ENCODE measurements around the gene CGB2.
"Not testable (repeated sequence)": the region's sequence is repeated elsewhere in the genome, so short reads cannot be mapped to it uniquely, and the experiment has no call there.

The CGB2 gene

GRCh38 chr19:49069026-49069425, 37.3 kb downstream of the CGB2 start:
- Histone ChIP-seq H3K27ac (ENCODE audit: low read depth, low read length) (no peak overlapping the region), H3K4me1 (ENCODE audit: control insufficient read depth, insufficient read depth, low read length) (no peaks in the 10 kb centered on the region), H3K9ac (ENCODE audit: low read length) (no peak overlapping the region), H3K27me3 (ENCODE audit: control insufficient read depth, insufficient read depth, low read length) (peaks cover 25% of the 10 kb centered on the region), H3K4me3 (ENCODE audit: low read length) (no peak overlapping the region), H3K36me3 (ENCODE audit: control insufficient read depth, insufficient read depth, low read length) (no peaks in the 10 kb centered on the region)

DNA sequence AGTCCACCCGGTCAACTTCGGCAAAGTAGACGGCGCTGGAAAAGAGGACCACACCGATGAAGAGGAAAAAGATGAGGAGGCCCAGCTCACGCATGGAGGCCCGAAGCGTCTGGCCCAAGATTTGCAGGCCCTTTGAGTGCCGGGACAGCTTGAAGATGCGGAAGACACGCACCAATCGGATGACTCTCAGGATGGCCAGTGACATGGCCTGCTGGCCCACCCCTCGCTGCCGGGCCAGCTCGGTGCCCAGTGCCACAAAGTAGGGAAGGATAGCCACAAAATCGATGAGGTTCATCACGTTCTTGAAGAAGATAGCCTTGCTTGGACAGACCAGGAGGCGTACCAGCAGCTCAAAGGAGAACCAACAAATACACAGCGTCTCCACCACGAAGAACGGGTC, 38.7 kb downstream of the CGB2 start:
- Histone ChIP-seq H3K9ac (ENCODE audit: low read length) (no peak overlapping the region), H3K4me3 (ENCODE audit: low read length) (no peak overlapping the region), H3K27me3 (ENCODE audit: control insufficient read depth, insufficient read depth, low read length) (peaks cover 21% of the 10 kb centered on the region), H3K36me3 (ENCODE audit: control insufficient read depth, insufficient read depth, low read length) (no peaks in the 10 kb centered on the region), H3K27ac (ENCODE audit: low read depth, low read length) (no peak overlapping the region), H3K4me1 (ENCODE audit: control insufficient read depth, insufficient read depth, low read length) (no peaks in the 10 kb centered on the region)

GRCh38 chr19:49071860-49072547, 40.3 kb downstream of the CGB2 start:
- Histone ChIP-seq H3K27ac (ENCODE audit: low read depth, low read length) (no peak overlapping the region), H3K27me3 (ENCODE audit: control insufficient read depth, insufficient read depth, low read length) (peaks cover 11% of the 10 kb centered on the region), H3K4me1 (ENCODE audit: control insufficient read depth, insufficient read depth, low read length) (no peaks in the 10 kb centered on the region), H3K36me3 (ENCODE audit: control insufficient read depth, insufficient read depth, low read length) (no peaks in the 10 kb centered on the region), H3K9ac (ENCODE audit: low read length) (no peak overlapping the region), H3K4me3 (ENCODE audit: low read length) (no peak overlapping the region)

GRCh38 chr19:49073514-49074378, 42.1 kb downstream of the CGB2 start:
- Histone ChIP-seq H3K9ac (ENCODE audit: low read length) (no peak overlapping the region), H3K27ac (ENCODE audit: low read depth, low read length) (no peak overlapping the region), H3K4me1 (ENCODE audit: control insufficient read depth, insufficient read depth, low read length) (no peaks in the 10 kb centered on the region), H3K27me3 (ENCODE audit: control insufficient read depth, insufficient read depth, low read length) (peaks cover 11% of the 10 kb centered on the region), H3K4me3 (ENCODE audit: low read length) (no peak overlapping the region), H3K36me3 (ENCODE audit: control insufficient read depth, insufficient read depth, low read length) (no peaks in the 10 kb centered on the region)

DNA sequence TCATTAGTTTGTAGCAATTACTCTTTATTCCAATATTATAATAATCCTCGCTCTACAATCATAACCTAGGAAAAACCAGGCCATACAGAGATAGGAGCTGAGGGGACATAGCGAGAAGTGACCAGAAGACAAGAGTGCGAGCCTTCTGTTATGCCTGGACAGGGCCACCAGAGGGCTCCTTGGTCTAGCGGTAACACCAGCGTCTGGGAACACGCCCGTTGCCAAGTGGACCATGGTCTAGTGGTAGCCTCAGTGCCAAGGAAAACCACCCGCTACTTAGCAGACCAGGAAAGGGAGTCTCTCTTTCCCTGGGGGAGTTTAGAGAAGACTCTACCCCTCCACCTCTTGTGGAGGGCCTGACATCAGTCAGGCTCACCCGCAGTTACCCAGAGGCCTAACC, 43.2 kb downstream of the CGB2 start:
- H3K4me3 ChIP-seq (ENCODE audit: low read length); H3K27ac ChIP-seq (ENCODE audit: low read depth, low read length); H3K9ac ChIP-seq (ENCODE audit: low read length); H3K36me3 ChIP-seq (ENCODE audit: control insufficient read depth, insufficient read depth, low read length); H3K4me1 ChIP-seq (ENCODE audit: control insufficient read depth, insufficient read depth, low read length): not testable (repeated sequence)
- H3K27me3 ChIP-seq (ENCODE audit: control insufficient read depth, insufficient read depth, low read length): peaks cover 11% of the 10 kb centered on the region

- no peaks in the 10 kb centered on the region for H3K36me3 ChIP-seq (ENCODE audit: control insufficient read depth, insufficient read depth, low read length)
- no peak overlapping the region for H3K4me3 ChIP-seq (ENCODE audit: low read length)
- H3K27me3 ChIP-seq (ENCODE audit: control insufficient read depth, insufficient read depth, low read length): no peaks in the 10 kb centered on the region
- H3K9ac ChIP-seq (ENCODE audit: low read length): no peak overlapping the region
- H3K4me1 ChIP-seq (ENCODE audit: control insufficient read depth, insufficient read depth, low read length): no peaks in the 10 kb centered on the region
- no peak overlapping the region for H3K27ac ChIP-seq (ENCODE audit: low read depth, low read length)
These were observed 48.7 kb downstream of the CGB2 start for GRCh38 chr19:49080392-49080791.

DNA sequence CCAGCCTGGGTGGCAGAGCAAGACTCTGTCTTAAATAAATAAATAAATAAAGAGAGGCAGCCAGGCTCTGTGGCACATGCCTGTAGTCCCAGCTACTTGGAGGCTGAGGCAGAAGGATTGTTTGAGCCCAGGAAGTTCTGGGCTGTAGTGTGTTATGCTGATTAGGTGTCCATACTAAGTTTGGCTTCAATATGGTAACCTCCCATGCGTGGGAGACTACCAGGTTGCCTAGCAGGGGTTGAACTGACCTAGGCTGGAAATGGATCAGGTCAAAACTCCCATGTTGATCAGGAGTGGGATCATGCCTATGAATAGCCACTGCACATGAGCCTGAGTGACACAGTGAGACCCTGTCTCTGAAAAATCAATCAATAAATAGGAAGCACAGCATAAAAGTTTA, 49.6 kb downstream of the CGB2 start:
- no peaks in the 10 kb centered on the region for H3K27me3 ChIP-seq (ENCODE audit: control insufficient read depth, insufficient read depth, low read length)
- no peak overlapping the region for H3K9ac ChIP-seq (ENCODE audit: low read length)
- H3K27ac ChIP-seq (ENCODE audit: low read depth, low read length): no peak overlapping the region
- H3K36me3 ChIP-seq (ENCODE audit: control insufficient read depth, insufficient read depth, low read length): no peaks in the 10 kb centered on the region
- H3K4me3 ChIP-seq (ENCODE audit: low read length): no peak overlapping the region
- H3K4me1 ChIP-seq (ENCODE audit: control insufficient read depth, insufficient read depth, low read length): peaks cover 2% of the 10 kb centered on the region

All from rectal smooth muscle tissue (tissue), 1 donor.